Lower lobe of right lung (tissue), 2 donors: ENCODE measurements around the gene COL7A1. TPM values are rescaled to one million over a fixed set of nuclear protein-coding genes. Genes with fewer than 3 reads are reported as not detected.
"Not testable (repeated sequence)": the region's sequence is repeated elsewhere in the genome, so short reads cannot be mapped to it uniquely, and the experiment has no call there.

Source experiments
- ATAC-seq, 2 donors: fragments of 200-7000 bp; cut with Tn5 transposase; one replicate each; pipeline ENCODE4 v1.9.1; 2020 to 2022; ENCODE audit warnings: mild to moderate bottlenecking in 2 of 2, moderate library complexity in 2 of 2
- DNase-seq: peaks from one replicate; pipeline ENCODE4 v3.0.0-alpha.2; 2020
- H3K27ac ChIP-seq: fragments of 200-600 bp; one replicate; pipeline ENCODE4 v1.8.0; 2022
- H3K27me3 ChIP-seq: fragments of 200-600 bp; one replicate; pipeline ENCODE4 v1.8.0; 2022; ENCODE audit warnings: low read depth
- H3K36me3 ChIP-seq: fragments of 200-600 bp; one replicate; pipeline ENCODE4 v1.8.0; 2022; ENCODE audit warnings: mild to moderate bottlenecking
- H3K4me1 ChIP-seq: fragments of 200-600 bp; one replicate; pipeline ENCODE4 v1.8.0; 2022
- H3K4me3 ChIP-seq: fragments of 200-600 bp; one replicate; pipeline ENCODE4 v1.8.0; 2022; ENCODE audit warnings: mild to moderate bottlenecking
- H3K9me3 ChIP-seq: fragments of 200-600 bp; one replicate; pipeline ENCODE4 v1.8.0; 2022
- intact Hi-C: fragments of 100-400 bp; cut with DNase I; formaldehyde crosslinking; loops from one replicate; pipeline ENCODE4 v1.11.0; 2022
- total RNA-seq: library from RNA; stranded (reverse); fragmentation: NEBNext Ultra II Directional; extraction: Animal tissue kit (Norgen Biotek cat#: 25700); gene quantifications from one replicate; pipeline ENCODE4 v1.2.1, GENCODE V29; 2021
- TF ChIP-seq, protein P1 (sequence below): fragments of 200-600 bp; IDR thresholded peaks from one replicate; pipeline ENCODE4 v1.8.0; 2022; ENCODE audit warnings: antibody characterized with exemption, mild to moderate bottlenecking
- donor health status: DM: no; HTN: yes; CAD: no; lungs with severe emphysema.

COL7A1 gene
- total RNA-seq, 1 donor from 2014 or later = 2.6 TPM

DNA sequence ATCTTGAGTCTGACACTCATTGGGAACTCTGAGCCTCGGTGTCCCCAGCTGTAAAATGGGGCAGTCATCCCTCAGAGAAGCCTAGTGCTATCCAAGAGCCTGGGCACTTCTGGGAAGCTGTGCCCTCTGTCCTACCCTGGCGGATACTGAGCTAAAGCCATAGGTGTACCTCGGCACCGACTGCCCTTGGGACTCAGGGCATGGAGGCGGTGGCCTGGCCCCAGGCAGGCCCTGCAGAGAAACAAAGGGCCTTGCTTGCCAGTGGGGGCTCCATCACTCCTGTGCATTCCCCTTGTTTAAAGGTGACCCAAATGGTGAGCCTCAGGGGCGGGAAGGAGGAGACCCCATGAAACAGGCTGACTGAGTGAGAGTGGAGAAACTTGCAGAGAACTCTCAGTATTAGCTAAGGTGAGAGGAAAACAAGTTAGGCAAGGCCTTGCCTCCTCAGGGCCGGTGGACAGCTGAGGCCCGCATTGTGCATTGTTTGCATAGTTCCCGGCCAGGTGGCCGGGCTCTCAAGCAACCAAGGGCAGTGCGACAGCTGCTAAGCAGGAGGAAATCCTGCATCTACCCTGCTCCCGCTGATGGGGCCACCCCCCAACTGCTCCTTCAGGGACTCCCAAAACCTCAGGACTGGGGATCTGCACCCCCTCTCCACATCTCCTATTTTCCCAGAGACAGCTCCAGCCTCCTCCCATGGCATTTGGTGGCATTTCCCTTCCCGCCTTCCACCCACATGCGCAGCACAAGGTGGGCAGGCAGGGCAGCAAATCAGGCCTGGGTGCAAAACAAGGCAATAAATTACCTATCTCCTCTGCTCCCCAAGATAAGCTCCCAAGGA lies 42.8 kb downstream of the COL7A1 start:
- H3K27ac ChIP-seq = peak overlapping the region; percentile 13
- no peak overlapping the region for H3K4me3 ChIP-seq
- peaks cover under 1% of the 10 kb centered on the region for H3K36me3 ChIP-seq
- H3K4me1 ChIP-seq = peaks cover 19% of the 10 kb centered on the region
- TF ChIP-seq, protein P1, sequence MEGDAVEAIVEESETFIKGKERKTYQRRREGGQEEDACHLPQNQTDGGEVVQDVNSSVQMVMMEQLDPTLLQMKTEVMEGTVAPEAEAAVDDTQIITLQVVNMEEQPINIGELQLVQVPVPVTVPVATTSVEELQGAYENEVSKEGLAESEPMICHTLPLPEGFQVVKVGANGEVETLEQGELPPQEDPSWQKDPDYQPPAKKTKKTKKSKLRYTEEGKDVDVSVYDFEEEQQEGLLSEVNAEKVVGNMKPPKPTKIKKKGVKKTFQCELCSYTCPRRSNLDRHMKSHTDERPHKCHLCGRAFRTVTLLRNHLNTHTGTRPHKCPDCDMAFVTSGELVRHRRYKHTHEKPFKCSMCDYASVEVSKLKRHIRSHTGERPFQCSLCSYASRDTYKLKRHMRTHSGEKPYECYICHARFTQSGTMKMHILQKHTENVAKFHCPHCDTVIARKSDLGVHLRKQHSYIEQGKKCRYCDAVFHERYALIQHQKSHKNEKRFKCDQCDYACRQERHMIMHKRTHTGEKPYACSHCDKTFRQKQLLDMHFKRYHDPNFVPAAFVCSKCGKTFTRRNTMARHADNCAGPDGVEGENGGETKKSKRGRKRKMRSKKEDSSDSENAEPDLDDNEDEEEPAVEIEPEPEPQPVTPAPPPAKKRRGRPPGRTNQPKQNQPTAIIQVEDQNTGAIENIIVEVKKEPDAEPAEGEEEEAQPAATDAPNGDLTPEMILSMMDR = no peak
- H3K9me3 ChIP-seq = no peaks in the 10 kb centered on the region
- no peaks in the 10 kb centered on the region for H3K27me3 ChIP-seq
- intact Hi-C loops = loop anchor here (10.0 kb wide), 1 partner anchor 88 kb away; a partner anchor contains a TSS
- no peak for DNase-seq
- ATAC-seq = no peak

DNA sequence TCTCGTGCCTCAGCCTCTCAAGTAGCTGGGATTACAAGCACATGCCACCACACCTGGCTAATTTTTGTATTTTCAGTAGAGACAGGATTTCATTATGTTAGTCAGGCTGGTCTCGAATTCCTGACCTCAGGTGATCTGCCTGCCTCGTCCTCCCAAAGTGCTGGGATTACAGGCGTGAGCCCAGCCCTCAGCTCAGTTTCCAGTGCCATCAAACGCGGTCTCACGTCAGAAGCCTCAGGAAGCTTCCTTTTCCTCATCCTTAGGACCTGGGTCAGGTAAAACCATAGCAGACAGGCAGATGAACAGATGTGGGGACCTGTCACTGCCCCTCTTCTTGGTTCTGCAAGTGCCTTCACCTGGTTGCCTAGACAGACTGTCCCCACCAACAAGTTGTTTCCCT lies 43.5 kb downstream of the COL7A1 start:
- H3K36me3 ChIP-seq, H3K9me3 ChIP-seq, DNase-seq, H3K27me3 ChIP-seq, H3K4me3 ChIP-seq, ATAC-seq: not testable (repeated sequence)
- Histone ChIP-seq H3K27ac (peak overlapping the region; percentile 13), H3K4me1 (peaks cover 16% of the 10 kb centered on the region)
- intact Hi-C loops = loop anchor here (10.0 kb wide), 1 partner anchor 87 kb away; a partner anchor contains a TSS

DNA sequence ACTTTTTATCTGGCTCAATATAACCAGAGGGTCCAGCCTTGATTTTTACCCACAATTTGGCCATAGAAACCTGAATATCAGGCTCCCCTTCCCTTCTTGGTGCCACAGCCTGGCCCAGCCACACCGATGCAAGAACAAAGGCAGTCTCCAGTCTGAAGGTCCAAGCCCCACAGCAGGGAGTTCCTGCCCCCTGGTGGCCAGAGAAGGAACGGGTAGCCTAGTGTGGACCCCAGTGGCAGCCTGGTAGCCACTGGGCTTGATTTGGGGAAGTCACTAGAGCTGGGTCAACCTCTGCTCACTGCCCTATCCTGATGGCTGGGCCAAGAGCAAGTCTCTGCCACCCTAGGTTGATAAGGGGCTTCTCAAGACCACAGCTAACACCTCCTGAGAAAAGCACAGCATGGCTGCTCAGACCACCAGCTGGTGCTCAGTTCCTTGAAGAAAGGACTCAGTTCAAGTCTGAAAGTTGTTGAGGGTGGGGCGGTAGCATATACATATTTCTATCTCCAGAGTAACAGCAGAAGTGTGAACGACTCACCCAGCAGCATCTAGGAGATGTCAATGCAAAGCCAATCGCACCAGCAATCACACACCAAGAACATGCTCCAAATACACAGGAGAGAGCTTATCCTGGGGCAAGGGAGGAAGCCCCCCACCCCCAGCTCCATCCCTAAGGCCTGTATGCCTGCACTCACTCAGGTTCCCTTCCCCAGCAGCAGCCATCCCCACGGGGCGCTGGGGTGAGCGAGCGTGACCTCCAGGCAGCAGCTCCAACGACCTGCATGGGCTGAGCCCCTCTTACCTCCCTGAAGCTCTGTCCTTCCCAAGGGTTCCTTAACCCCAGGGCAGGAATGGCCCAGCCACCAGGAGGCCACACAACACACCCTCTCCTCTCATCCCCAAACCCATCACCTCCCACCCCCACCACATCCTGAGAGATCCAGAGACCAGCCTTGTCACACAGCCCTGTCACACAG lies 46.1 kb downstream of the COL7A1 start:
- Histone ChIP-seq H3K4me3 (no peak overlapping the region), H3K27ac (no peak overlapping the region), H3K36me3 (peaks cover 5% of the 10 kb centered on the region), H3K27me3 (no peaks in the 10 kb centered on the region), H3K4me1 (peaks cover 7% of the 10 kb centered on the region), H3K9me3 (no peaks in the 10 kb centered on the region)
- TF ChIP-seq, protein P1 = peak; percentile 96
- ATAC-seq = peak; percentile 91 to 92
- intact Hi-C loops = no loop called here
- DNase-seq = peak; percentile 90

DNA sequence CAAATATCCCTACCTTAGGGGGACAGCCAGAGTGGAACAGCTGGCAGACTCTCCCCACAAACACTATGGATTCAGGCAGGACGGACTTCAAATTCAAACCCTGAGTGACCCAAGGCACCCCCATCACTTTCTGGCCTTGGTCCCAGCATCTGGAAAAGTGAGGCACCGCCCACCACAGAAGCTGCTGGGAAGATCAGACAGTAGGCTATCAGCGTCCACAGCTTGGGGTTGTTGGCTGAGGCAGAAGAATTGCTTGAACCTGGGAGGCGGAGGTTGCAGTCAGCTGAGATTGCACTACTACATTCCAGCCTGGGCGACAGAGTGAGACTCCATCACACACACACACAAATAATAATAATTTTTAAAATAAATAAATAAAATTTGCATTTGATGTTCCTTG lies 47.0 kb downstream of the COL7A1 start:
- H3K27ac ChIP-seq = no peak overlapping the region
- intact Hi-C loops = no loop called here
- H3K36me3 ChIP-seq = peaks cover 5% of the 10 kb centered on the region
- H3K4me1 ChIP-seq = peaks cover 13% of the 10 kb centered on the region
- DNase-seq (no peak), ATAC-seq (no peak)
- no peaks in the 10 kb centered on the region for H3K27me3 ChIP-seq
- no peak overlapping the region for H3K4me3 ChIP-seq
- no peaks in the 10 kb centered on the region for H3K9me3 ChIP-seq
- TF ChIP-seq, protein P1 = no peak

DNA sequence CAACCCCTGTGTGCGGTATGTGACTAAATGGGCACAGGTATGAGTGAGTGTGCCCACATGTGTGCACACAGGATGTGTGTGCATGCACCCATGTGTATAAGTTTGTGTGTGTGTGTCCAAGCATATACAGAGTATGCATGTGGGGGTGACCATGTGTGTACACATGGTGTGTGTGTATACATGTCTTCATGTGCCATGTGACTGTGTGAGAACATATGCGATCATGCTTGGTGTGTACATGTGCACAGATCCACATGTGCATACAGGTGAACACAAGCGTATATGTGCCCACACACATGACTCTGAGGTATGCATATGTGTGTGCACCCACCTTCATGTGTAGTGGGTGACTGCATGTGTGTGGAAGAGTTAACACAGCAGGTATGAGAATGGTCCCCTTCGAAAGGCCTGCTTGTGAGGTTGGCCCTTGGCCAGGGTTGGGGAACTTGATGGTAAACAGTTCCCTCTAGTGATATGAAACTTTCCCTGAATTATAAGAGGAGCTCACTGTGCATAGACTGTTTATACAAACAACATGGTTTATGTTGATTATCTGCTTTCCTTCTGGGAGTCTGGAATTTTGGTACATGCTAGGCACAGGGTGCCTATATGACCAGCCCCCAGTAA lies 48.8 kb downstream of the COL7A1 start:
- Histone ChIP-seq H3K27me3 (no peaks in the 10 kb centered on the region), H3K27ac (no peak overlapping the region), H3K9me3 (no peaks in the 10 kb centered on the region), H3K4me1 (peaks cover 16% of the 10 kb centered on the region), H3K36me3 (peaks cover 5% of the 10 kb centered on the region), H3K4me3 (no peak overlapping the region)
- TF ChIP-seq, protein P1 = no peak
- intact Hi-C loops = no loop called here
- DNase-seq (no peak), ATAC-seq (no peak)
